Osteocyte (in vitro differentiated cells): Measurements from ENCODE around the gene IPO4. TPM values are rescaled to one million over a fixed set of nuclear protein-coding genes. Genes with fewer than 3 reads are reported as not detected.

Experiments used
- DNase-seq: peaks from one replicate; pipeline ENCODE4 v3.0.0; 2021; ENCODE audit warnings: mixed read lengths; ENCODE audit not compliant: unreplicated experiment; ENCODE audit errors: extremely low spot score
- H3K27ac Mint-ChIP-seq: one replicate; pipeline ENCODE4 v1.8.0; 2021; ENCODE audit warnings: mild to moderate bottlenecking, mixed read lengths; ENCODE audit not compliant: unreplicated experiment
- H3K27me3 Mint-ChIP-seq: one replicate; pipeline ENCODE4 v1.8.0; 2021; ENCODE audit warnings: mixed read lengths; ENCODE audit not compliant: unreplicated experiment
- H3K36me3 Mint-ChIP-seq: one replicate; pipeline ENCODE4 v1.8.0; 2021; ENCODE audit warnings: mixed read lengths; ENCODE audit not compliant: unreplicated experiment
- H3K4me1 Mint-ChIP-seq: one replicate; pipeline ENCODE4 v1.8.0; 2021; ENCODE audit warnings: mixed read lengths; ENCODE audit not compliant: unreplicated experiment
- H3K4me3 Mint-ChIP-seq: one replicate; pipeline ENCODE4 v1.8.0; 2021; ENCODE audit warnings: mild to moderate bottlenecking, moderate library complexity, mixed read lengths; ENCODE audit not compliant: unreplicated experiment
- H3K9me3 Mint-ChIP-seq: one replicate; pipeline ENCODE4 v1.8.0; 2021; ENCODE audit warnings: mixed read lengths; ENCODE audit not compliant: unreplicated experiment
- CTCF ChIP-seq: fragments of 200-600 bp; sonication (generic); IDR thresholded peaks from 2 replicates; pipeline ENCODE4 v1.5.0; 2021; ENCODE audit warnings: antibody characterized with exemption, mild to moderate bottlenecking, moderate library complexity
- total RNA-seq: library from RNA; stranded (reverse); gene quantifications from 2 replicates; pipeline ENCODE4 v1.2.1, GENCODE V29; 2021

Gene IPO4
- total RNA-seq, 1 donor from 2014 or later = 36.5 TPM

- no peak for TF ChIP-seq CTCF
- Mint-ChIP-seq H3K4me3 (peak within 1 kb of the TSS; percentile 79), H3K36me3 (peaks cover 19% of the 10 kb centered on the region), H3K27me3 (no peaks in the 10 kb centered on the region), H3K4me1 (peaks cover 28% of the 10 kb centered on the region), H3K27ac (peak within 1 kb of the TSS; percentile 81), H3K9me3 (no peaks in the 10 kb centered on the region)
- peak; percentile 97 for DNase-seq
Measured at GRCh38 chr14:24135834-24136683, 52.6 kb downstream of the IPO4 start, which contains the start of gene PSME1. TSS of gene PSME1 (plus strand) at chr14:24136194. CDS start at chr14:24136263, 69 bp downstream.

- no peak for DNase-seq
- H3K9me3 Mint-ChIP-seq = no peaks in the 10 kb centered on the region
- H3K27me3 Mint-ChIP-seq = no peaks in the 10 kb centered on the region
- H3K36me3 Mint-ChIP-seq = peaks cover 19% of the 10 kb centered on the region
- peaks cover 26% of the 10 kb centered on the region for H3K4me1 Mint-ChIP-seq
- peak overlapping the region; percentile 79 for H3K4me3 Mint-ChIP-seq
- H3K27ac Mint-ChIP-seq = peak overlapping the region; percentile 66
- no peak for TF ChIP-seq CTCF
Measured at GRCh38 chr14:24135584-24135833, 53.1 kb downstream of the IPO4 start.

DNA sequence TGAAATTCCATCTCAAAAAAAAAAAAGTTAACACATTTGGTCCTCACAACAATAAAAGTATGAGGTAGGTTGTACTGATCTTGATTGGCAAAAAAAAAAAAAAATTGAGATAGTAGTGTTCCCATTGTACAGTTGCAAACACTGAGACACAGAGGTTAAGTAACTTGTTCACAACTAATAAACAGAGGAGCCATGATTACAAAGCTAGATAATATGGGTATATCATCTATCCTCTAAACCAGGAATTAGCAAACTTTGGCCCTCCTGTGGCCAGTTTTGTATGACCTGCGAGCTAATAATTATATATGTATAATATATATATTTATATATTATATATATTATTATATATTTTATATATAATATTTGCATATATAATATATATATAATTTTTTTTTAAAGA is 54.9 kb downstream of the IPO4 start:
- no peak overlapping the region for H3K27ac Mint-ChIP-seq
- H3K36me3 Mint-ChIP-seq = peaks cover 13% of the 10 kb centered on the region
- H3K9me3 Mint-ChIP-seq = no peaks in the 10 kb centered on the region
- H3K27me3 Mint-ChIP-seq = no peaks in the 10 kb centered on the region
- H3K4me1 Mint-ChIP-seq = peaks cover 12% of the 10 kb centered on the region
- no peak overlapping the region for H3K4me3 Mint-ChIP-seq
- no peak for TF ChIP-seq CTCF
- DNase-seq = no peak

GRCh38 chr14:24132976-24133375 is 55.6 kb downstream of the IPO4 start:
- no peaks in the 10 kb centered on the region for H3K27me3 Mint-ChIP-seq
- H3K36me3 Mint-ChIP-seq = peaks cover 6% of the 10 kb centered on the region
- H3K4me1 Mint-ChIP-seq = peaks cover 12% of the 10 kb centered on the region

More at GRCh38 chr14:24132976-24133375, 55.6 kb downstream of the IPO4 start:
- Mint-ChIP-seq H3K4me3 (no peak overlapping the region), H3K27ac (no peak overlapping the region), H3K9me3 (no peaks in the 10 kb centered on the region)
- no peak for DNase-seq
- no peak for TF ChIP-seq CTCF
